Brain microvascular endothelial cell (primary cell): ENCODE data around the gene ALK.

ENCODE experiments used
- DNase-seq: peaks from one replicate; pipeline ENCODE4 v3.0.0-alpha.2; 2020
- H3K27ac ChIP-seq: fragments of 250-450 bp; sonication (Bioruptor Pico); 2 replicates; pipeline ENCODE4 v1.5.1; 2020; ENCODE audit warnings: mild to moderate bottlenecking, moderate library complexity
- H3K27me3 ChIP-seq: fragments of 250-450 bp; sonication (Bioruptor Pico); replicated peaks from 2 replicates; pipeline ENCODE4 v1.5.1; 2020; ENCODE audit warnings: mild to moderate bottlenecking
- H3K36me3 ChIP-seq: fragments of 250-450 bp; sonication (Bioruptor Pico); replicated peaks from 2 replicates; pipeline ENCODE4 v1.5.1; 2020; ENCODE audit warnings: mild to moderate bottlenecking
- H3K4me3 ChIP-seq: 2 replicates; pipeline ENCODE4 v1.5.1; 2011; ENCODE audit warnings: low read depth, mild to moderate bottlenecking, control low read depth, low read length, moderate library complexity
- in situ Hi-C: cut with HindIII; loops from 2 replicates; pipeline ENCODE4 v1.10.0; 2017; ENCODE audit warnings: low sequenced_read_pairs, low pct_ligation_motif_present
- TF ChIP-seq, protein P1 (sequence below): IDR thresholded peaks from 2 replicates; pipeline ENCODE4 v1.5.1; 2011; ENCODE audit warnings: low read depth, mild to moderate bottlenecking, moderate library complexity, low read length, control low read depth, inconsistent platforms; ENCODE audit errors: missing control alignments

ALK gene

DNA sequence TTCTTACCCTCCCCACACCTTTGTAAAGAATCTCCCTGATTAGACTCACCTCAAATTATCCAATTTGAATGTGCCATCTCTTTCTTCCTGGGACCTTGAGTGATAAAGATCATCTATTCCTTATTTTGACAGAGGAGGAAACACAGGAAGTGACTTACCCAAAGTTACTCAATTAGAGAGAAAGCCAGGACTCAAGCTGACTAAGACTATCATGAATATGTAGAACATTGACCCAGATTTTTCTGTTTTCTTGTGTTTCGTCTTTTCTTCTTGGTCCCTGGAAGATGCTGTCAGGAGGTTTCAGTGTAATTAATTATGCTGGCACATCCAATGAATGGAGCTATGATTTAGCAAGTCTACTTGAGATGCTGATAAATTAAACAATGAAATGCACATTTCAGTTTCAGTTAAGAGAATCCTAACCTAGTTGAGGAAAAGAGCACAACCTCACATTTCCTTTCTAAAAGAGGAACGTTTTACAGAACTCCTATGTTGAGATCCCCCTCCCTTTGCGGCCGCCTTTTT, 425.8 kb downstream of the ALK start:
- TF ChIP-seq, protein P1, sequence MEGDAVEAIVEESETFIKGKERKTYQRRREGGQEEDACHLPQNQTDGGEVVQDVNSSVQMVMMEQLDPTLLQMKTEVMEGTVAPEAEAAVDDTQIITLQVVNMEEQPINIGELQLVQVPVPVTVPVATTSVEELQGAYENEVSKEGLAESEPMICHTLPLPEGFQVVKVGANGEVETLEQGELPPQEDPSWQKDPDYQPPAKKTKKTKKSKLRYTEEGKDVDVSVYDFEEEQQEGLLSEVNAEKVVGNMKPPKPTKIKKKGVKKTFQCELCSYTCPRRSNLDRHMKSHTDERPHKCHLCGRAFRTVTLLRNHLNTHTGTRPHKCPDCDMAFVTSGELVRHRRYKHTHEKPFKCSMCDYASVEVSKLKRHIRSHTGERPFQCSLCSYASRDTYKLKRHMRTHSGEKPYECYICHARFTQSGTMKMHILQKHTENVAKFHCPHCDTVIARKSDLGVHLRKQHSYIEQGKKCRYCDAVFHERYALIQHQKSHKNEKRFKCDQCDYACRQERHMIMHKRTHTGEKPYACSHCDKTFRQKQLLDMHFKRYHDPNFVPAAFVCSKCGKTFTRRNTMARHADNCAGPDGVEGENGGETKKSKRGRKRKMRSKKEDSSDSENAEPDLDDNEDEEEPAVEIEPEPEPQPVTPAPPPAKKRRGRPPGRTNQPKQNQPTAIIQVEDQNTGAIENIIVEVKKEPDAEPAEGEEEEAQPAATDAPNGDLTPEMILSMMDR: no peak
- in situ Hi-C loops: no loop called here
- H3K27me3 ChIP-seq: no peaks in the 10 kb centered on the region
- H3K27ac ChIP-seq: no peak overlapping the region
- no peak overlapping the region for H3K4me3 ChIP-seq
- DNase-seq: no peak
- H3K36me3 ChIP-seq: no peaks in the 10 kb centered on the region

DNA sequence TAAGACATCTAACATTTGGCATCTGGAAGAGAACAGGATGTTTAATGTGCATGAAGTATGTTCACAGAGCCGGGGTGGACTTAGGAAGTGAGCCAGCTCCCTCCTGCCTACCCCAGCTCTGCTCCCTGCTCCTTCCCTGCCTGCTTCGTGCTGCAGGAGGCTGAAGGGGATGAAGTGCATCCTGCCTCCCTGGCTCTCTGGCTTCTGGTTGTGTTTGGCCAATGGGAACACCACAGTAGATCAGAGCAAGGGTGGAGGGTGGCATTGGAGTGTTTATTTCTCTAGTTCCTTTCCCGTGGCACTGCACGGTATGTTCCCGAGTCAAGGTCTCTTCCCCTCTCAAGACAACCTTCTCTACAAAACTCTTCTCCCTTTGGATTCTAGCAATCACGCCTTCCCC, 426.3 kb downstream of the ALK start:
- in situ Hi-C loops: no loop called here
- TF ChIP-seq, protein P1: no peak
- DNase-seq: no peak
- no peaks in the 10 kb centered on the region for H3K27me3 ChIP-seq
- H3K27ac ChIP-seq: no peak overlapping the region
- H3K4me3 ChIP-seq: no peak overlapping the region
- H3K36me3 ChIP-seq: no peaks in the 10 kb centered on the region

DNA sequence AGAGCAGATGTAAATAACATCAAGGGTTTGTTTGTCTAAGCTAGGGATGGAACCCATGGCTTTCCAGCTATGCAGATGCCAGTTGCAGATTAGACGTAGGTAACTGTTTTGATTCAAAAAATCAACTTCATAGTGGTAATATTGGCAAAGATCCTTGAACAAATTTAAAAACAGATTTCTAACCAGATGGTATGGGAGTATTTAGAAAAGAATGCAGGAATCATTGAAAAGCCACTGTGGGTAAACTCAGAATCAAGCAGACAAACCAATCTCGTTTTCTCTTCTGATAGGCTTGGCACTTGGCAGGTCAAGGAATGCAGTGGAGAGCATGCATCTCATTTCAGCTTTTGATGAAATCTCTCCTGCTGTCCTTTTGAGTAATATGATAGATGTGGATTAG, 428.7 kb downstream of the ALK start:
- in situ Hi-C loops: no loop called here
- Histone ChIP-seq H3K27me3 (no peaks in the 10 kb centered on the region), H3K27ac (no peak overlapping the region), H3K4me3 (no peak overlapping the region), H3K36me3 (no peaks in the 10 kb centered on the region)
- DNase-seq: no peak
- TF ChIP-seq, protein P1: no peak

DNA sequence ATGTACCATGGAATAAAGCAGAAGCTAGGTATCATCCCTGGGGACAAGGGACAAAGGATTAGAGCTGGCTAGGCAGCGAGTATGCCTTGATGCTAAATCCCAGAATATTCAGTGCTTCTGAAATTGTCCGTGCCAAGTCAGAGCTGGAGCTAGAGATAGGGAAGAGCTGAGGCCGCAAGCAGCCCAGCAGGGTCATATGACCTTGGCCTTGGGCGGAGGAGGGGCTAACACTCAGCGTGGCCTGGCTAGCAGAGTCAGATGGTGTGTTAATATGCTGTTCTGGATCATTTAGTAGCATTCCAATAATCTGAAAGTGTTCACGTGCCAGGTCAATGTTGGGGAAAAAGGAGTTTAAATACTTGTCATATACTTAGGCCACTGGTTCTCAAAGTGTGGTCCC, 431.3 kb downstream of the ALK start:
- TF ChIP-seq, protein P1: no peak
- Histone ChIP-seq H3K27ac (no peak overlapping the region), H3K27me3 (no peaks in the 10 kb centered on the region), H3K36me3 (no peaks in the 10 kb centered on the region), H3K4me3 (no peak overlapping the region)
- in situ Hi-C loops: no loop called here
- no peak for DNase-seq

DNA sequence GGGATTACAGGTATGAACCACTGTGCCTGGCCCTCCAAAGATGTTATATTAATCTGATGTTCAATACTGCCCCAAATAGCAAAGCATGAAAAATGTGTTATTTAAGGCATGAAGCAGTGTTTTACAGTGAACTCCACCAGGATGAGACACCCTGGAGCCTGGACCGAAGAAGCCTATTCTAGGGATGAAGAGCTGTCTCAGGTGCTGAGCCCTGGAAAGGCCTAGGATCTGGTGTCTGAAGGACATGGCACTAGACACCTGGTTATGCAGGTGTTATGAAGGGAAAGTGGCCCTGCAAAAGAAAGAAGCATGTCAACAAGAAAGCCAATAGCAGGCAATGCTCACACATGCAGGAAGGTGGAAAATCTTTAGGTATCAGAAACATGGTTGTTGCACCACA, 431.8 kb downstream of the ALK start:
- H3K27me3 ChIP-seq: no peaks in the 10 kb centered on the region
- in situ Hi-C loops: no loop called here
- TF ChIP-seq, protein P1: no peak
- no peak overlapping the region for H3K27ac ChIP-seq
- H3K36me3 ChIP-seq: no peaks in the 10 kb centered on the region
- no peak for DNase-seq
- H3K4me3 ChIP-seq: no peak overlapping the region

DNA sequence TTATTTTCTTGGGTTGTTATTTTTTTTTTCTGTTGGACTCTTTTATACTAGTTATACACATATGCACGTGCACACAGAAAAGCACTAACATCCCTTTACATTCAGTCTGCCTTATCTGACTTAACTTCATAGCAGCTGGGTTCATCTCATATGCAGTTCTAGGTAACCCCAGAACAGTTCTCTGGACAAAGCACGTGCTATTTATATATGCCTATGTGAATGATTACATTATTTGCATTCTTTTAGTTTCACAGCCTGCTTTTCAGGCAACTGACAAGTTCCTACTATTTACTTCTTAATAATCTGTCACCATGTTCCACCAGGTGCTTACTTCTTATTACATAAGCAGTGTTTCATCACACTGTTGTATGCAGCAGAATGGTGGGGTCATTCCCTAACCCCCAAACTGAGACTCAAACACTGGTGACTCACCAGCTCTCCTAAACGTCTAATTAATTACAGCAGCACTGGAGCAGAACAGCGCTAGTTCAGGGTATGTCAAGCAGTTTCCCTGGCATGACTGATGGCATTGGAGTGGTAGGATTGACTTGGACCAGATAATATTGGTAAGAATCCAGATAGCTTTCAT, 433.3 kb downstream of the ALK start:
- H3K27ac ChIP-seq: no peak overlapping the region
- H3K36me3 ChIP-seq: no peaks in the 10 kb centered on the region
- in situ Hi-C loops: no loop called here
- H3K27me3 ChIP-seq: no peaks in the 10 kb centered on the region
- DNase-seq: no peak
- H3K4me3 ChIP-seq: no peak overlapping the region
- TF ChIP-seq, protein P1: no peak
